AG08396 (cell line): ENCODE results near the gene ACE.

Experiments
- DNase-seq: peaks from one replicate; pipeline ENCODE4 v3.0.0; 2012; ENCODE audit warnings: low spot score, mixed read lengths

Gene ACE

GRCh38 chr17:63476854-63477479 is at the start of gene ACE:
TSS of gene ACE (plus strand) at chr17:63477061. CDS start at chr17:63477095, 34 bp downstream.
- DNase-seq, result peak; percentile 64

GRCh38 chr17:63429766-63430165 is 47.1 kb upstream of the ACE start:
- no peak for DNase-seq

- DNase-seq, result no peak
Observed at GRCh38 chr17:63430223-63430622, 46.6 kb upstream of the ACE start.

GRCh38 chr17:63431618-63431938 is 45.3 kb upstream of the ACE start:
- no peak for DNase-seq

GRCh38 chr17:63431939-63432804 is 44.7 kb upstream of the ACE start:
- no peak for DNase-seq

GRCh38 chr17:63433746-63434591 is 42.9 kb upstream of the ACE start:
- DNase-seq, result peak; percentile 93

GRCh38 chr17:63434951-63435571 is 41.8 kb upstream of the ACE start:
- DNase-seq, result no peak

GRCh38 chr17:63435681-63436522 is 41.0 kb upstream of the ACE start:
- DNase-seq, result no peak

- no peak for DNase-seq
Observed at GRCh38 chr17:63436523-63437110, 40.2 kb upstream of the ACE start.

GRCh38 chr17:63437287-63438091 is 39.4 kb upstream of the ACE start:
- no peak for DNase-seq

- no peak for DNase-seq
Observed at GRCh38 chr17:63438092-63439051, 38.5 kb upstream of the ACE start.

GRCh38 chr17:63439687-63440086 is 37.2 kb upstream of the ACE start:
- DNase-seq, result peak; percentile 67

GRCh38 chr17:63440127-63440769 is 36.6 kb upstream of the ACE start:
- DNase-seq, result no peak

GRCh38 chr17:63440770-63441335 is 36.0 kb upstream of the ACE start:
- DNase-seq, result no peak

- no peak for DNase-seq
Observed at GRCh38 chr17:63441654-63442053, 35.2 kb upstream of the ACE start.

- no peak for DNase-seq
Observed at GRCh38 chr17:63442074-63442473, 34.8 kb upstream of the ACE start.

GRCh38 chr17:63442549-63443035 is 34.3 kb upstream of the ACE start:
- DNase-seq, result no peak

GRCh38 chr17:63443053-63443452 is 33.8 kb upstream of the ACE start:
- DNase-seq, result no peak
